GM10248 (cell line): ENCODE data around the gene ANXA2.

Experiments used
- CTCF ChIA-PET: fragments of 300-600 bp; sonication (Branson Sonifier 250); formaldehyde crosslinking; extraction: SDS; loops from one replicate; lab custom pipeline; 2021; ENCODE audit warnings: antibody characterized with exemption; lab: Yijun Ruan, JAX
- POLR2A ChIA-PET: fragments of 350-650 bp; sonication (Branson Sonifier 250); formaldehyde crosslinking; extraction: SDS; loops from one replicate; lab custom pipeline; 2020; ENCODE audit warnings: antibody characterized with exemption; lab: Yijun Ruan, JAX
- DNase-seq: peaks from one replicate; pipeline ENCODE4 v3.0.0; 2012; ENCODE audit errors: extremely low spot score
- CTCF ChIP-seq: IDR thresholded peaks from 2 replicates; pipeline ENCODE4 v1.5.1; 2012; ENCODE audit warnings: mild to moderate bottlenecking, low read depth; ENCODE audit errors: extremely low read depth, missing control alignments, control extremely low read depth

ANXA2 gene

GRCh38 chr15:60428935-60429334 lies 31.1 kb upstream of the ANXA2 start:
- ChIA-PET POLR2A (no interaction called here), CTCF (no interaction called here)
- no peak for TF ChIP-seq CTCF
- DNase-seq = no peak

- CTCF ChIA-PET = no interaction called here
- no peak for TF ChIP-seq CTCF
- DNase-seq = no peak
- POLR2A ChIA-PET = no interaction called here
Observed at GRCh38 chr15:60426870-60427508, 29.2 kb upstream of the ANXA2 start.

GRCh38 chr15:60425461-60425860 lies 27.7 kb upstream of the ANXA2 start:
- no peak for TF ChIP-seq CTCF
- ChIA-PET CTCF (no interaction called here), POLR2A (no interaction called here)
- no peak for DNase-seq

GRCh38 chr15:60424006-60424405 lies 26.2 kb upstream of the ANXA2 start:
- no peak for TF ChIP-seq CTCF
- DNase-seq = no peak
- CTCF ChIA-PET = interaction anchor here (0.6 kb wide), 1 partner anchor 1908 kb away, joined by 3 read pairs; no protein-coding TSS in a partner anchor
- POLR2A ChIA-PET = no interaction called here

- no peak for TF ChIP-seq CTCF
- POLR2A ChIA-PET = no interaction called here
- DNase-seq = no peak
- CTCF ChIA-PET = interaction anchor here (0.6 to 0.7 kb wide), 2 partner anchors 9 to 1908 kb away, joined by 3 read pairs; no protein-coding TSS in a partner anchor
Observed at GRCh38 chr15:60423537-60423936, 25.8 kb upstream of the ANXA2 start.

GRCh38 chr15:60421544-60421943 lies 23.8 kb upstream of the ANXA2 start:
- ChIA-PET POLR2A (no interaction called here), CTCF (interaction anchor here (1.6 kb wide), 1 partner anchor 62 kb away, joined by 4 read pairs; no protein-coding TSS in a partner anchor)
- no peak for DNase-seq
- no peak for TF ChIP-seq CTCF
